Dedifferentiated amniotic fluid mesenchymal stem cell (primary cell): ENCODE data around the gene CDHR3.
"Not testable (repeated sequence)": the region's sequence is repeated elsewhere in the genome, so short reads cannot be mapped to it uniquely, and the experiment has no call there.

Experiments used
- DNase-seq: peaks from one replicate; pipeline ENCODE4 v3.0.0-alpha.2; 2016; ENCODE audit errors: extremely low spot score

CDHR3 gene, protein sequence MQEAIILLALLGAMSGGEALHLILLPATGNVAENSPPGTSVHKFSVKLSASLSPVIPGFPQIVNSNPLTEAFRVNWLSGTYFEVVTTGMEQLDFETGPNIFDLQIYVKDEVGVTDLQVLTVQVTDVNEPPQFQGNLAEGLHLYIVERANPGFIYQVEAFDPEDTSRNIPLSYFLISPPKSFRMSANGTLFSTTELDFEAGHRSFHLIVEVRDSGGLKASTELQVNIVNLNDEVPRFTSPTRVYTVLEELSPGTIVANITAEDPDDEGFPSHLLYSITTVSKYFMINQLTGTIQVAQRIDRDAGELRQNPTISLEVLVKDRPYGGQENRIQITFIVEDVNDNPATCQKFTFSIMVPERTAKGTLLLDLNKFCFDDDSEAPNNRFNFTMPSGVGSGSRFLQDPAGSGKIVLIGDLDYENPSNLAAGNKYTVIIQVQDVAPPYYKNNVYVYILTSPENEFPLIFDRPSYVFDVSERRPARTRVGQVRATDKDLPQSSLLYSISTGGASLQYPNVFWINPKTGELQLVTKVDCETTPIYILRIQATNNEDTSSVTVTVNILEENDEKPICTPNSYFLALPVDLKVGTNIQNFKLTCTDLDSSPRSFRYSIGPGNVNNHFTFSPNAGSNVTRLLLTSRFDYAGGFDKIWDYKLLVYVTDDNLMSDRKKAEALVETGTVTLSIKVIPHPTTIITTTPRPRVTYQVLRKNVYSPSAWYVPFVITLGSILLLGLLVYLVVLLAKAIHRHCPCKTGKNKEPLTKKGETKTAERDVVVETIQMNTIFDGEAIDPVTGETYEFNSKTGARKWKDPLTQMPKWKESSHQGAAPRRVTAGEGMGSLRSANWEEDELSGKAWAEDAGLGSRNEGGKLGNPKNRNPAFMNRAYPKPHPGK

GRCh38 chr7:105963038-105963667 lies at the start of gene CDHR3:
TSS of gene CDHR3 (plus strand) at chr7:105963264. CDS start at chr7:105963319, 55 bp downstream.
- no peak for DNase-seq

- DNase-seq, result no peak
Measured at GRCh38 chr7:105913947-105914346, 49.1 kb upstream of the CDHR3 start.

DNA sequence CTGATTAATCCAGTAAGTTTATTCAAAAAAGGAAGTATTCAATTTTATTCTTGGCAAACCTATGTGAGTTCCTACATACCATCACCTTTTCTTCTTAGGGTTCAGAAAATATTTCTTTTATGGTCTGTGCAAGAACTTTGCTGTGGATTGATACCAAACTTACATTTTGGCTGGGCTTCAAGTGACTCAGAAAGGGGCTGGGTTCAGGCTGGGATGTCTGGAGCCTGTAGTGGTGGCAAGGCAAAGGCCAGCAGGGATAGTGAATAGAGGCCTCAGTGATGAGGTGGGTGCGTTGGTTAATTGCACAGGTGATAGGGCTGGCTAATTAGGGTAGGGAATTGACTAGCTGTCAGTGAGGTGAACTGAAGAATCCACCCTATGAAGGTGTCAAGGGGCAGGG lies 46.5 kb upstream of the CDHR3 start:
- DNase-seq, result no peak

DNA sequence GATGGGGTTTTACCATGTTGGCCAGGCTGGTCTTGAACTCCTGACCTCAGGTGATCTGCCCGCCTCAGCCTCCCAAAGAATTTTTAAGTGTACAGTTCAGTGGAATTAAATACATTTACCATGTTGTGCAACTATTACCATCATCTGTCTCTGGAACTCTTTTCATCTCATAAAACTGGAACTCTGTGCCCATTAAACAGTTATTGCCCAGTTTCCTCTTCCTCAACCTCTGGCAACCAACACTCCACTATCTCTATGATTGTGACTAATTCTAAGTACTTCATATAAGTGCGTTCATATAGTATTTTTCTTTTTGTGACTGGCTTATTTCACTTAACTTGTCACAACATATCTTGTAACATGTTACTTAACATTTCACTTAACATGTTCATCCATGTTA lies 45.4 kb upstream of the CDHR3 start:
- DNase-seq, result no peak

DNA sequence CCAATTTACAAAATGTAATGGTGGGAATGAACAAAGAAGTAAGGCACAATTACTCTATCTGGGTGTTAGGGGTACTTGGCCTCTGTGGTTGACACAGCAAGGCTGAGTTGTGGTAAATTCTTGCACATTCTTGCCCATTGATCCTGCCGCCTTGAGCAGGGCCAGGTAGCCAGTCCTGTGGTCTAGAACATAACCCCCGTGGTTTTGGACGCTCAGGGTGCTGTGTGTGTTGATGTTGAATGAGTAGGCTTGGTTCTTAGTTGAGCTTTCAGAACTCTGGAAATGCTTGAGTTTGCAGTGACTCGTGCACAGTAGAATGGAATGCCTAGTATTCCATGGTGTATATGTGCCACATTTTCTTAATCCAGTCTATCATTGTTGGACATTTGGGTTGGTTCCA lies 42.3 kb upstream of the CDHR3 start:
- no peak for DNase-seq

- no peak for DNase-seq
Measured at GRCh38 chr7:105924945-105925344, 38.1 kb upstream of the CDHR3 start.

DNA sequence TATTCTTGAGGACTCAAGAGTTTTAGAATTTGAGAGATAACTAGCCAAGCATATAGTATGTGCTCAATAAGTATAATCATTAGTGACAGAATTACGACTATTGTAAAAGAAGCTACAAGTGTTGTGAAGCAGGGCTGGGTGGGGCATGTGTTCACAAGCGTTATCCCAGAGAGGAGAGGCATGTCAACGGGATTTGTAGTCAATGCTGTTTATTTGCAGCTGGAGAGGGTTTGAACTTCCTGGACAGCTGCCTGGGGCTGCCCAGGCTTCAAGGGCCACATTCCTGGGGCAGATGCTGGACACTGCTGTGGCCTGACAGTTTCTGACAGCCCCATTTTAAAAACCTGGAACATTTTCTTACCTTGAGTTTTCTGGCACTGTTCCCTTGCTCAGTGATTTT lies 36.9 kb upstream of the CDHR3 start:
- DNase-seq, result no peak

DNA sequence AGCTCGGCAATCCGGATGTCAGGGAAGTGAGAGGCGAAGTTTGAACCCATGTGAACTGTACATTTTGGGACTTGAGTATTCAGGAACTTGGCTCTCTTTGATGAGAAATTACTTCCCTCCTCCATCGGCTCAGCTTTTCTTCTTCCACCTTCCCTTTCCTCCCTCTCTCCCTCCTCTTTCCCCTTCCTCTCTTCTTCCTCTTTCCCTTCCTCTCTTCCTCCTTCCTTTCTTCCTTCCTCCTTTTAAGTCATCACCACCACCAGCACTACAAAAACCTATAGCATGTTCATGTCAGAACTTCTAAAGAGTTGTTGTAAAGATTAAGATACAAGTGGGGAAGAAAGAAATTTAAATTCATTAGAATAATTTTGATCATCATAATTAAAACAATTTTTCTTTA lies 31.9 kb upstream of the CDHR3 start:
- DNase-seq, result no peak

GRCh38 chr7:105932835-105933477 lies 30.1 kb upstream of the CDHR3 start:
- peak; percentile 93 for DNase-seq

DNA sequence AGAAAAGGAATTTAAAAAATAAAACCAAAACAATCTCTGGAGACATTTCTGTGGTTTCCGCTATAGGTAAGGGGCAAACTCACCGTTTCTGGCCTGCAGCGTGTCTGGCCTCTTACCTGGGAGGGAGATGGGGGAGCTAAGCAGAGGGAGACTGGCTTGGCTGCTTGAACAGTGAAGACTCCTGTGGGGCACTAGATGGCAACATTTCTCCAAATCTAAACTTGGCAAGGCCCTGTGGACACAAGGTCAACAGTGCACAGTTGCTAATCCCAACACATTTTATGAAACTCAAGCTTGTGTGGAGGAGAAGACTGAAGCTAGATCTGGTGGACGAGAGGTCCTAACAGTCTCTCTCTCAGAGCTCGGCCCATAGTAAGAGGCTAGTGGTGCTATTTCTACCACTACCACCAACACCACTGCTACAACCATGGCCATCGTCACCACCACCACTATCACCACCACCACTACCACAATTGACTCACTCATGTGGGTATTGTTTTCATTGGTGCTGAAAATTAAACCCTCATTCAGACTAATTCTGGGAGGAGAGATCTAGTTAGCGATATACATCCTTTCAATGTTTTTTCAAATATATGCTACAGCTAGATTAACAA lies 28.4 kb upstream of the CDHR3 start:
- peak; percentile 26 for DNase-seq

DNA sequence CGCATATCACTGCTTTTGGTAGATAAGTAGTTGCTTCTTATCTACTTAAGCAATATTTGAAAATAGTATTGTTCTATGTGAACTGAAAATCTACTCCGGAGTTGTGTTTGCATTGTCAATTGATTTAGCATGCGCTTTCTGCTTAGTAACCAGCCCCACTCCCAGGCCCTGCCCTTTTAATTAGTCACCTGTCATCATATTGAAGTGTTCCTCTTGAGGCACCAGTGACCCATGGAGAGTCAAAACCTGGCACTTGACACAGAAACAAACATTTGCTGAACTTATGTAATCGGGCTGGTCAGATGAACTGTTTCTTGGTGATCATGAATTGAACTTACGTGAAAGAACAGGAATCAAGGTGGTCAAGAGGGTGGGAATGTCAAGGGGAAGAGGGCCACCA lies 27.8 kb upstream of the CDHR3 start:
- no peak for DNase-seq

DNA sequence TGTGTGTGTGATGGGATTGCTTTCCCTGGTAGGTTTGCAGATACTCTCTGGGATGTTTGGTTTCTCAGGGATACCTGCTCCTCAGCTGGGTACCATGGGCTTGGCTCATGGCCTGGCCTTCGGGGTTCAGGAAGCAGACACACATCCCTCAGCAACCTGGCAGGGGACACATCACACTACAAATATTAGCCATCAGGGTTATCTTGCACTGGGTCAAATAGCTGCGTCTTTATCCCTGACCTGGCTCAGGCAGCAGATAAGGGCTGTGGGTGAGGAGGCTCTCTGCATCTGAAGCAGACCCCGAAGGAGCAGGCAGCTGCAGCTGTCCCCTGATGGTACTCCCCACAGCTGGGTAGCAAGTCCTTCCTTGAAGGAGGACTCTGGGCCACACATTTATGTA lies 25.7 kb upstream of the CDHR3 start:
- DNase-seq, result no peak

DNA sequence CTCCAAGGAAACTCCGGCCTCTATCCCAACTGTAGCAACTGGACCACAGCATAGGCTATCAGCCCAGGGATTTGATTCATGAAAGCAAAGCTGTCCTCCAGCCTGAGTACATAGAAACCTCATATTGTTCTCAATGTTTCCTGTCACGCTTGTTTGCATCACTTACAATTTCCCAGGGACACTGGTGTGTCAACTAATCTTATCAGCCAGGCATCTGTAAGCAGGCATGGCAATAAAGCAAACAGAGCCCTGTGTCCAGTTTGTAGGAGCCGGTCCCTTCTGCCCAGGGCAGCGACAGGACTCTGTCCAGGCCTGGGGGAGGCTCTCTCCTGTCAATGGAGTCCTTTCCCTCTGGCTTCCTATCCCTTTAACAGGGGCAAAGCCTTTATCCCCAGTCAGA lies 23.0 kb upstream of the CDHR3 start:
- DNase-seq, result no peak

DNA sequence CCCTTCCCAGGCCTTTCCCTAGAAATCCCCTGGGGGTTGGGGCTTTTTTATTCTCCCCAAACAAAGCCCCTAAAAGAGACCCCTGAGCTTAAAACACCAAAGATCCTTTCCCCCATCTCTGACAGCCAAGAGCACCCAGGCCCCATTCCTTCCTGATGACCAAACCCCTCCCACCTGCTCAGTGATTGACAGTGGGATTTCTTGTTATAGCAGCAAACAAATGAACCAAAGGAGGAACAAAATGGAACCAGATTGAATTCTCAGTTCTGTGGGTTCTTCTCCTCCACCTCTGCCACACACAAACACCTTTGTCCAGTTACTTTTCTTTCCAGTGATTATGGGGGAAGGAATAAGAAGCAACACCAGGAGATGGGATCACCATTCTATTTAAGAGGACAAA lies 21.5 kb upstream of the CDHR3 start:
- no peak for DNase-seq

GRCh38 chr7:105943486-105943885 lies 19.6 kb upstream of the CDHR3 start:
- DNase-seq, result no peak

DNA sequence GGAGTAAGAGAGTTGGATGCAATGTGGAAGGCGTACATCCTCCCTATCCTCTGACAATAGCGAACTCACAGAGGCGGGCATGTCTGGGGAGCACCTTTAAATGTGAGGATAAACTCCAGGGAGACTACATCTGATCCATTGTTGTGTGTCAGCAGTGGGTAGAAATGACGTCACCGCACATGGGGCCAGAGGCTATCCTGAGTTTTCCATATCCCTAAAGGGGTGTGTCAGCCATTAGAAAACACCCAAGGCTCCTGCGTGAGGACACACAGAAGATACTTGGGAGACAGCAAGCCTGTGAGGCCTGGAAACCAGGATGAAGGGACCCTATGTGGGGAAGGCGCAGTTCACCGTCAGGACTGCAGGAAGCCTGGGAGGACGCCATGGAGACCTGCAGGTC lies 17.2 kb upstream of the CDHR3 start:
- no peak for DNase-seq

- no peak for DNase-seq
Measured at GRCh38 chr7:105951597-105951996, 11.5 kb upstream of the CDHR3 start.

GRCh38 chr7:105952917-105953595 lies 10.0 kb upstream of the CDHR3 start:
- DNase-seq, result no peak

DNA sequence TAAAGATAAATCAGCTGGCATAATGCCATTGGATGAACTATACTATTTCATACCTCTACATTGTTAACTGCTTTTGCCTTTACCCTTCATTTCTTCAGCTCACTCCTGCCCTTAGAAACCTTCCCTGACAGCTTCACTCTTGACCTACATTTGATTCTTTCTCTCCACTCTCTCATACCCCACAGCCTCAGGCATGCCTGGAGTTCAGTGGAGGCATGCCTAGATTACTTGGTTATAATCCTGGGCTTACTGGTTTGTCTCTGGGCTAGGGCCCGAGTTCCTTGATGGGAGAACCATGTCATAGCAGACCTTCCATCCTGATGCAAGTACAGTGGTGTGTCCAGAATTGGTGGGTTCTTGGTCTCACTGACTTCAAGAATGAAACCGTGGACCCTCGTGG lies 8.4 kb upstream of the CDHR3 start:
- DNase-seq, result no peak

DNA sequence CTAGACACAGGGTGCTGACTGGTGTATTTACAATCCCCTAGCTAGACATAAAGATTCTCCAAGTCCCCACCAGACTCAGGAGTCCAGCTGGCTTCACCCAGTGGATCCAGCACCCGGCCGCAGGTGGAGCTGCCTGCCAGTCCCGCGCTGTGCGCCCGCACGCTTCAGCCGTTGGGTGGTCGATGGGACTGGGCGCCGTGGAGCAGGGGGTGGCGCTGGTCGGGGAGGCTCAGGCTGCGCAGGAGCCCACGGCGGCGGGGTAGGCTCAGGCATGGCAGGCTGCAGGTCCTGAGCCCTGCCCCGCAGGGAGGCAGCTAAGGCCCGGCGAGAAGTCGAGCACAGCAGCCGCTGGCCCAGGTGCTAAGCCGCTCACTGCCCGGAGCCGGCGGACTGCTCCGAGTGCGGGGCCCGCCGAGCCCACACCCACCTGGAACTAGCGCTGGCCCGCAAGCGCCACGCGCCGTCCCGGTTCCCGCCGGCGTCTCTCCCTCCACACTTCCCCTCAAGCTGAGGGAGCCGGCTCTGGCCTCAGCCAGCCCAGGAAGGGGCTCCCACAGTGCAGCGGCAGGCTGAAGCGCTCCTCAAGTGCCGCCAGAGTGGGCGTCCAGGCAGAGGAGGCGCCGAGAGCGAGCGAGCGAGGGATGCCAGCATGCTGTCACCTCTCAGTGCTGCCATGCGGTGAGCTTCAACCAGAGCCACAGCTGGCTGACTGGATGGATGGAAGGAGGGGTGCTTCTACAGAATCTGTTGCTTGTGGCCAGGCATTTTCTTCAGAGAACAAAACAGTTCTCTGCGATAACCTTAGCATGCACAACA lies 7.2 kb upstream of the CDHR3 start:
- not testable (repeated sequence) for DNase-seq
